Suppressor macrophage (primary cell): ENCODE data around the gene ABR.
A peak's percentile ranks its signal among the peaks of the same experiment; 100 is the strongest.

ENCODE experiments used
- DNase-seq, 4 experiments: peaks; one replicate each; pipeline ENCODE4 v3.0.0-alpha.2; 2020 to 2022

Gene ABR

DNA sequence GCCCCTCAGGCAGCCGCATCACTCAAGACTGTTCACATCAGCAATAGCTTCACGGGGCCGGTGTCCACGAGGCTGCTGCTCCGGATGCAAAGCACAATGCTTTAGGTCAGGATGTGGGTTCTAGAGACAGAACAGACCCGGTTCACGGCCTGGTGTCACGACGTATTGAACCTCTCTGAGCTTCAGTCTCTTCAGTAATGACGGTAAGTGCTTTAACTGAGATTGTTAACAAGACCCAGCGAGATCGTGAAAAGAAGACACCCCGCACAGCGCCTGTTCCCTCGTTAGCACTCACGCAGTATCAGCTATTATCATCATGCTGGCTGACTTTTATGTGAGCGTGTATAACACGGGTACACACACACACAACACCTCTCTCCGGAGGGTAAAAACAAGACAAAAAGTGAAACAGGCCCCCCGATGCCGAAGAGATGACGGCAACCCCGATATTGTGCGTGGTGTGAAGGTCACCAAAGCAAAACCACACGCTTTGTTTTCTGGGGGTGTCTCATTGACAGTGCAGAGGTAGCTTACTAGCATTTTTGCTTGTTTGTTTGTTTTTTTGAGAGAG, 21.4 kb upstream of the ABR start:
- DNase-seq: peak in 1 of 4 experiments; percentile 16

DNA sequence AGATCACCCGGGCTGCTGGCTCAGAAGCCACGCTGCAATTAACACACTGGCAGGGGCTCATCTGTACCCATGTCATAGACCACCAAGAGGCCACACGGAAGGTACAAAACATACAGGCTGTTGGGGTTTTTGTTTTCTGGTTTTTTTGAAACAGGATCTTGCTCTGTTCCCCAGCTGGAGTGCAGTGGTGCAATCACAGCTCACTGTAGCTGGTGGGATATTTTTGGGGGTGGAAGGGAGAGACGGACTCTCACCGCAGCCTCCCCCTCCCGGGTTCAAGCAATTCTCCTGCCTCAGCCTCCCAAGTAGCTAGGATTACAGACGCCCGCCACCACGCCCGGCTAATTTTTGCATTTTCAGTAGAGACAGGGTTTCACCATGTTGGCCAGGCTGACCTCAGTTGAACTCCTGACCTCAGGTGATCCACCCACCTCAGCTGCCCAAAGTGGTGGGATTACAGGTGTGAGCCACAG, 19.5 kb upstream of the ABR start:
- DNase-seq: peak in 3 of 4 experiments; percentile 64 to 74 (median 69)

DNA sequence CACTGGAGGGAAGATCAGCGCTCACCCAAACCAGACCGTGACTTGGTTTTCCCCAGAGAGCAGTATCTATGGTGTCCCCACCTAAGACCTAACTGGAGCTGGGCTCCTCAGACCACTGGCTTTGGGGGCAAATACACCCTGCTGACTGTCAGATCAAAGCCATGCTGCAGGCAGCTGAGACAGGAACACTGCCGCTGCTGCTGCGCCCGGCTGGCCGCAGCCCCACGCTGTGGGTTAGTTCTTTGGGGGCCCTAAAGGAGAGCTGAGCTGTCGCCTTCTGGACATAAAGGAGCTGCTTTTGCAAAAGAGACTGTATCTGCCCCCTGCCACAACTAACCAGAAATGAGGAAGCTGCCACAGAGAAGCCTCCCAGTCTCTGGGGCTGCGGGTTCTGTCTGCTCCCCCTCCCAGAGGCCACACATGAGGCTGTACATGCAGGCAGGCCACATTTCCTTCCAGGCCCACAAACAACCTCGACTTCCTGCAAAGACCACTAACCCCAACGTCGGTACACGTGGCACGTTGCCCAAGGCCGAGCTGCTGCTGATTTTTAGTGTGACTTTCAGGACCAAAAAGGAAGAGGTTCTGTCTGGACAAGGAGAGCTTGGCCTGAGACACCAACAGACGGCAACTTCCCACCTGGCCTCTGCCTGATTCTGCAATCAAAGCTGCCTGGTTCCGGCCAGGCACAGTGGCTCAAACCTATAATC, 18.2 kb upstream of the ABR start:
- peak; percentile 96 to 98 (median 98) for DNase-seq

- DNase-seq: peak; percentile 87 to 95 (median 92)
These were observed 17.6 kb upstream of the ABR start for GRCh38 chr17:1197379-1197778.

DNA sequence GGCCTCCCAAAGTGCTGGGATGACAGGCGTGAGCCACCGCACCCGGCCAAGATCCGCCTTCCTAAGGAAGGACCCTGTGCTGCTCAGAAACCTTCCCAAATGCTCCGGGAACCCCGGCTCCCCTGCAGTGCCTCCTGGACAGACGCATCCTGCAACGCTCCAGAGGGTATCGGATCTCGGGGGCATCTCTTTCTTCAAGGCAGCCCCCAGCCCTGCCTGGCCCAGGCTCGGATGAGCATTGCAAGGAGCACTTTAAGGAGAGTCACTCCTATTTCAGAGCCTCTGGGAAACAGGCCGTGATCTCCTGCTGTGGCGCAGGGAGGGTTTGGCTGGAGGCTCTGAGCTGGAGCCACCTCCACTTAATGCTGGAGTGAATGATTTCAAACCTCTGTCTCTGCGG, 17.2 kb upstream of the ABR start:
- no peak for DNase-seq

GRCh38 chr17:1192911-1193699, 13.3 kb upstream of the ABR start:
- DNase-seq: no peak

DNA sequence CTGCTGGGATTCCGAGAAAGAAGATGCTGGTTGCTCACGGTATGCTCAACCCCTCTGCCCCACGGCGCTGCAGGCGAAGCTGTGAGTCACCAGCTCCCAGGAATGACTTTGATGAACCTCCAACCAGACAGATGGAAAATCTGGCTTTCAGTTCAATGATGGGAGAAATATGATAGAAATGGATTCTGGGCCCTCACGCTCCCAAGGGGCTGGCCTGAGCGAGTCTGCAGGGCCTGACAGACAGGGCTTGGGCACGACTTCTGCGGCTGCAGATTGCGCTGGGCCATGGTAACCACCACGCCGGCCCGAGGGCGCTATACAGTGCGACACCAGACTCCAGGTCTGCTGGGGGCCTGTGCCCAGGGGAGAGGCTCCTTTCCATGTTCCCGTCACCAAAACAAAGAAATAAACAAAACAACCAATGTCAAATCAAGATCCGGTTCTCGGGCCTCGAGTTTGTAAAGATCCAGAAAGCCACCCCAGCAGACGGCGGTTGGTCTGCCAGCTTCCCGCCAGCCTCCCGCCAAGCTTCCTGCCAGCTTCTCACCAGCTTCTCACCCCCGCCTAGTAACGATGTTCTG, 11.1 kb upstream of the ABR start:
- DNase-seq: peak in 2 of 4 experiments; percentile 42 to 51

- peak; percentile 90 to 95 (median 92) for DNase-seq
These were observed 9.2 kb upstream of the ABR start for GRCh38 chr17:1188812-1189504.

DNA sequence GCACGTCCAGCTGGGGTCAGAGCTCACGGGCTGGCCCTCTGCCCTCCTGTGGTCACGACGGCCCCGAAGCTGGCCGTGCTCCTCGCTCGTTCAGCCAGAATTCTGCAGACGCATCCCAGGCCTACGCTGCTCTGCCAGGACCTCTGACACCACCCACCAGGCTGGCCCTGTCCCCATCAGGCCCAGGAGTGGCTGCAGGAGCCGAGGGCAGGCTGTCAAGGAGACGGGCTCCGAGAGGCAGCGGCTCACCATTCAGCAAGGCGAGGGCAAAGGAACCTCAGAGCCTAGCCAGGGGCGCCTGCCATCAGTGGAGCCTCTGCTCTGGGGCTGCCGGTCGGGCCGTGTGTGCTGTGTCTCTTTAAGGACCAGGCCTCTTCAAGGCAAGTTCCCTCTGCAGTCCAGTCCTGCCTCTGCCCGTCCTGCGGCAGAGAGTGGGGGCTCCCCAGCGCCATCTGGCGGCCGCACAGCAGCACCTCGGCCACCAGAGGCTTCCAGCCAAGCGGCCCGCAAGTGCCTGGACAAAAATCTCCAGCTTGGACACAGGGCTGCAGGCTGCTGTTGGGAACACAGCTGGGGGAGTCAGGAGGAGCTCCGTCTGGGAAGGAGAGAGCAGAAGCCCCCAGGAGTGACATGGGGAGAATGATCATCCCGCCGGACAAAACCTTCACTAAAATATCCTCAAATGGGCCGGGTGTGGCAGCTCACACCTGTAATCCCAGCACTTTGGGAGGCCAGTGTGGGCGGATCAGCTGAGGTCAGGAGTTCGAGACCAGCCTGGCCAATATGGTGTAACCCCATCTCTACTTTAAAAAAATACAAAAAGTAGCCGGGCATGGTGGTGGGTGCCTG, 7.4 kb upstream of the ABR start:
- peak; percentile 90 to 94 (median 93) for DNase-seq

DNA sequence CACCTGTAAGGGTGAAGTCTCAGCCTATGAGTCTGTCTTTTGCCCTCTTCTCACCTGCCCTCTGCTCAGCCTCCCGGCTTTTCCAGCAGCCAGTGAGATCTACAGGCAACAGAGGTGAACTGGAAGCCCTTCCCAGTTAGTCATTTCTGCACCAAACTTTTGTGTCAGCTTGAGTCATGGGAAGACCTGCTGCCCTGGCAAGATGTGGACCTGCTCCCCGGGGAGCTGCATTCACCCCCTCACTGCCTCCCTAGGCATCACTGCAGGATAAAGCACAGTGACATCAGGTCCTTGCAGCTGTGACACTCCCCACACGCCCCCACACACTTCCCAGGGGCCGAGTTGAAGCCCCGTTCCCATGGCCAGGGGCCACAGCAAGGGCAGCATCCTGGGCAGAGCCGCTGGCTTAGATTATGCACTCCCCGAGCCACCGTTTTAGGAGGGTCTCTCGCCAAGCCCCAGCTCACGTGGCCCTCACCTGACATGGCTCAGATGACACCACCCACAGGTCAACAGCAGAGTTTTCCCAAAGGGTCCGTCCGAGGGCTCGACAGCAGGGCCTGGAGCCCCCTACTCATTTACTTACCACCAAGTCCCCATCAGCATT, 6.5 kb upstream of the ABR start:
- peak; percentile 52 to 81 (median 70) for DNase-seq

- DNase-seq: peak; percentile 52 to 70 (median 58)
These were observed 3.5 kb upstream of the ABR start for GRCh38 chr17:1183171-1183873.

GRCh38 chr17:1182811-1183170, 3.0 kb upstream of the ABR start:
- DNase-seq: no peak

DNA sequence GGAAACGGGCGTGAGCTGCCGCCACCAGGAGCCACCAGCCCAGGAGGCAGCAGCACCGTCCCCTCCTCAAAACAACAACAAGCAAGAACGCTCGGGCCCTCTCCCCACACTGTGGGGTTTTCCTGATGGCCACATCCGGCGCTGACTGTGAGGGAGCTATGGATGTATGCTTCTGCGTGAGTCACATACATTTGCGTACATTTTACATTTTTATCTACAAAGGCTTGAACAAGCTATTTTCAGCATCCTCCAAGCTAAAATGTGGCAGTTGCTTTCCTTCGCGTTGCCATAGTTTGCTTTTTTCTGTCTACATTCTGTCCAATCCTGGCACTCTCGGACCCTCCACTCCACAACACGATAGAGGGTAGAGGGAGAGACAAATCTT, 2.0 kb upstream of the ABR start:
- DNase-seq: no peak

GRCh38 chr17:1180958-1181752, 1.4 kb upstream of the ABR start:
- no peak for DNase-seq

DNA sequence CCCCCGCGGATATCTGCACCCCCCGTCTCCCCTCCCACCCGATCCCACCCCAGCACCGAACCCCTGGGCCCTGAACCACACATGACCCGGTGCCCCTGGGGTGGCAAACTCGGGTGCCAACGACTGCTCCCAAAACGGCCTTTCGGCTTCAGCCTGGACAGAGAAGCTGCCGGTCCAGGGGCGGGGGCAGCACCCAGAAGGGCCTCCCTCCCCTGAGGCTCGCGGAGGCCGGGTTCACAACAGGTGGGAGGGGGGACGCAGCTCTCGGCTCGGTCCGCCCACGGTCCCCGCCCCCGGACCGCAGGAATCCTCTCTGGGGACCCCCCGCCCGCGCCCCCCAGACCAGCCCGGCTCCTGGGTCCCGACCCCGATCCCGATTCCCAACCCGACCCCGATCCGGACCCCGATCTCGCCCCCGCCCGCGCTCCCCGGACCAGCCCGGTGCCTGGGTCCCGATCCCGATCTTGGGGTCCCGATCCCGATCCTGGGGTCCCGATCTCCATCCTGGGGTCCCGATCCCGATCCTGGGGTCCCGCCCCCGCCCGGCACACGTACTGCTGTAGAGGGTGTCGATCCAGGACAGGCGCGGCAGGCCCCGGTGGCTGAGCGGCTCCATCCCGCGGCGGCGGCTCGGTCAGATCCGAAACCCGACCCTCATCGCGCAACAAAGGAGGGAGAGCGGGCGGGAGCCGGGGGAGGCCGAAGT, 516 bp downstream of the ABR start:
- peak in 3 of 4 experiments; percentile 53 to 66 (median 53) for DNase-seq

DNA sequence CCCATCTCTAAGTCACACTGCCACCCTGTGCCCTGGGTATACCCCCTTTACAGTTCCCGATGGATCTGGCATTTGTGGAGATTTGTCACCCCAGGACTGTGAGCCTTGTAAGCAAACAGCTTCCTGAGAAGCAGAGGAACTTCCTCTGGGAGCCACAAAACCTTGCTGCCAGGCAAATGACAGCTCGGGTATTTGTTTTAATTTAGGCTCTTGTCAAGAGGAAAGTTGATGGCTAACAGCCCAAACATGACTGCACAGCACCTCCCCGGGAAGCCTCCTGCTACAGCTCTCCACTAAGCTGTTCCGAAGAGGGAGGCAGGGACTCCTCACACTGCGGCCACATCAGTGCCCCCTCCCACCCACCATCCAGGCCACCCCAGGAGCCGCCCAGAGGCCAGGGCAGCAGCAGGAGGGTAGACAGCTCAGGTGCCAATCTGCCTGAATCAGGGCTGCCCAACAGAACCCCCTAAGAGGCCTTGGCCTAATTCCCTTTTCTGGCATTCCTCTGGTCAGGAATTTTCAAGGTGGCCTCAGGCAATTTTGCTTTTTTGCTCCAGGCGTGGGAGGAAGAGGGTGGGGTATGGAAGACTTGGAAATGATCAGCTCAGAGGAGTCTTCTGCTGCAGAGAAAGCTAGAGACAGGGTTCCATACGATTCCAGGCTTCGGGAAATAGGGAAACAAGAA, 2.6 kb downstream of the ABR start:
- peak; percentile 20 to 40 (median 38) for DNase-seq

GRCh38 chr17:1174263-1174880, 5.4 kb downstream of the ABR start:
- no peak for DNase-seq
